ENCODE data around the gene PHACTR3. TPM values are rescaled to one million over a fixed set of nuclear protein-coding genes. Genes with fewer than 3 reads are reported as not detected.

PHACTR3 gene
- total RNA-seq, 1 donor from 2014 or later: not detected

DNA sequence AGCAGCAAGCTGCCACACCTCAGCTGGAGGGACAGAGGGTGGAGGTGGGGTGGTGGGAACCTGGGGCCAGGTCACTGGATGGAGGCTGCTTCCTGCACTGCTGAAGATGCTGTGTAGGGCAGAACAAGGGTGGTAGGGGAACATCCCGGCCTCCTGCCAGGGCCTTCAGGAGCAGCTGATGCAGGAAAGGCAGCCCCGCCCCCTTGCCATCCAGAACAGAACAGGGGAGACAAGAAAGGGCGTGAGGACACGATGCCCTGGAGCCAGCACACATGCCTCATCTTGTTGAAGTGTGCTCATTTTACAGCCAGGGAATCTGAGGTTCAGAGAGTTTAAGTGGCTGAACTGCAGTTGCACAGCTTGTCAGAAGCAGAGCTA is 43.1 kb upstream of the PHACTR3 start:
- TF ChIP-seq CTCF (IDR thresholded peaks at IDR 0.05): no peak
- Mint-ChIP-seq H3K27ac (ENCODE audit: unreplicated experiment) (no peak overlapping the region), H3K9me3 (ENCODE audit: low read depth) (no peaks in the 10 kb centered on the region), H3K4me1 (ENCODE audit: low read depth) (no peaks in the 10 kb centered on the region), H3K36me3 (ENCODE audit: low read depth) (no peaks in the 10 kb centered on the region), H3K4me3 (ENCODE audit: unreplicated experiment) (no peak overlapping the region), H3K27me3 (ENCODE audit: low read depth) (peaks cover 21% of the 10 kb centered on the region)
- DNase-seq (ENCODE audit: low spot score): no peak

DNA sequence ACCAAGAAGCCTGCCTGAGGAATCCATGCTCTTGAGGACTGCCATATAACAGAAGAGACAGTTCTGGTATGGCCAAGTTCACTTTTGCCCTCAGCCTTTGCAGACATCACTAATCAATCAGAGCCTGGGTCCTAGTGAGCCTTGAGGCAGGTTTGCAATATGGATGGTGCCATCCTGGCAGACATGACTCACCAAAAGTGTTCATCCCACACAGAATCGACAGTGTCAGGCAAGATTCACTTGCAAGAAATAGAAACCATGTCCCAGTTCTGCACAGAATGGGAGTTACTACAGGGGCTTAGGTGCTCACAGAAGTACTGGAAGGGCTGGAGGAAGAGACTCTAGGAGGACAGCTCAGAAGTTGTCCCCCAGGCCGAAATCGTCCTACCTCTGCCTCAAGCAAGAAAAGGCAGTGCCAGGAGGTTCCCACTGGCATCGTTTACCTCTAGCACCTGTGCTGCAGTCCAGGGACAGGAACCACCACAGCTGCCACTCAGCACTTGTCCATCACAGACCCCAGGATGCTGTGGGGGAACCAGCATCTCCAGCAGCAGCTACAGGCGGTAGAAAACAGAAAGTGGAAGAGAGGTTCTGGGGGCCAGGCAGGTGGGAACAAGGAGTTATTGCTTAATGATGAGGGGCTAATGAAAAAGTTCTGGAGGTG is 42.6 kb upstream of the PHACTR3 start:
- no peak for DNase-seq (ENCODE audit: low spot score)
- H3K9me3 Mint-ChIP-seq (ENCODE audit: low read depth): no peaks in the 10 kb centered on the region
- H3K36me3 Mint-ChIP-seq (ENCODE audit: low read depth): no peaks in the 10 kb centered on the region
- no peak overlapping the region for H3K27ac Mint-ChIP-seq (ENCODE audit: unreplicated experiment)
- TF ChIP-seq CTCF (IDR thresholded peaks at IDR 0.05): no peak
- no peak overlapping the region for H3K4me3 Mint-ChIP-seq (ENCODE audit: unreplicated experiment)
- peaks cover 21% of the 10 kb centered on the region for H3K27me3 Mint-ChIP-seq (ENCODE audit: low read depth)
- no peaks in the 10 kb centered on the region for H3K4me1 Mint-ChIP-seq (ENCODE audit: low read depth)

- TF ChIP-seq CTCF (IDR thresholded peaks at IDR 0.05): no peak
- no peak overlapping the region for H3K27ac Mint-ChIP-seq (ENCODE audit: unreplicated experiment)
- peaks cover 25% of the 10 kb centered on the region for H3K27me3 Mint-ChIP-seq (ENCODE audit: low read depth)
- H3K36me3 Mint-ChIP-seq (ENCODE audit: low read depth): no peaks in the 10 kb centered on the region
- no peak for DNase-seq (ENCODE audit: low spot score)
- no peak overlapping the region for H3K4me3 Mint-ChIP-seq (ENCODE audit: unreplicated experiment)
- no peaks in the 10 kb centered on the region for H3K4me1 Mint-ChIP-seq (ENCODE audit: low read depth)
- no peaks in the 10 kb centered on the region for H3K9me3 Mint-ChIP-seq (ENCODE audit: low read depth)
Observed at GRCh38 chr20:59564171-59564570, 40.2 kb upstream of the PHACTR3 start.

DNA sequence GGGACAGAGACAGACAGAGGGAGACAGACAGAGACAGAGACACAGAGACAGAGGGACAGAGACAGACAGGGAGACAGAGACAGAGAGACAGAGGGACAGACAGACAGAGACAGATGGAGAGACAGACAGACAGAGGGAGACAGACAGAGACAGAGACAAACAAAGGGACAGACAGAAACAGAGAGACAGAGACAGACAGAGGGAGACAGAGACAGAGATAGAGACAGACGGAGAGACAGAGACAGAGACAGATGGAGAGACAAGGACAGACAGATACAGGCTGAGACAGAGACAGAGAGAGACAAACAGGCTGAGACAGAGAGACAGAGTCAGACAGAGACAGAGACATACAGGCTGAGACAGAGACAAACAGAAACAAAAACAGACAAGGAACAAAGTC is 39.4 kb upstream of the PHACTR3 start:
- TF ChIP-seq CTCF (IDR thresholded peaks at IDR 0.05): no peak
- Mint-ChIP-seq H3K27me3 (ENCODE audit: low read depth) (peaks cover 31% of the 10 kb centered on the region), H3K4me3 (ENCODE audit: unreplicated experiment) (no peak overlapping the region), H3K27ac (ENCODE audit: unreplicated experiment) (no peak overlapping the region), H3K4me1 (ENCODE audit: low read depth) (no peaks in the 10 kb centered on the region), H3K36me3 (ENCODE audit: low read depth) (no peaks in the 10 kb centered on the region), H3K9me3 (ENCODE audit: low read depth) (no peaks in the 10 kb centered on the region)
- DNase-seq (ENCODE audit: low spot score): no peak

GRCh38 chr20:59565768-59566461 is 38.4 kb upstream of the PHACTR3 start:
- Mint-ChIP-seq H3K27me3 (ENCODE audit: low read depth) (peaks cover 38% of the 10 kb centered on the region), H3K9me3 (ENCODE audit: low read depth) (no peaks in the 10 kb centered on the region), H3K4me3 (ENCODE audit: unreplicated experiment) (no peak overlapping the region), H3K36me3 (ENCODE audit: low read depth) (no peaks in the 10 kb centered on the region), H3K27ac (ENCODE audit: unreplicated experiment) (no peak overlapping the region), H3K4me1 (ENCODE audit: low read depth) (no peaks in the 10 kb centered on the region)
- TF ChIP-seq CTCF (IDR thresholded peaks at IDR 0.05): no peak
- DNase-seq (ENCODE audit: low spot score): no peak
